Subcutaneous adipose tissue (tissue), 4 donors: ENCODE results near the gene MICU1. TPM values are rescaled to one million over a fixed set of nuclear protein-coding genes. Genes with fewer than 3 reads are reported as not detected.

Source experiments
- CTCF ChIP-seq: fragments of 450-650 bp; IDR thresholded peaks from one replicate; pipeline ENCODE4 v1.5.1; 2016; ENCODE audit warnings: low read depth, mild to moderate bottlenecking, control low read depth, antibody characterized with exemption, moderate library complexity
- total RNA-seq, 4 donors: library from RNA; depleted of rRNA; stranded (reverse); fragments of >200 nt; gene quantifications; one replicate each; pipeline ENCODE4 v1.1.0, GENCODE V29; 2016

Gene MICU1
- total RNA-seq, 4 donors from 2014 or later: 26.9 to 42.5 (median 34.9) TPM

GRCh38 chr10:72645263-72645858, 19.5 kb upstream of the MICU1 start:
- TF ChIP-seq CTCF: no peak

GRCh38 chr10:72642318-72642717, 16.4 kb upstream of the MICU1 start:
- no peak for TF ChIP-seq CTCF

- TF ChIP-seq CTCF: no peak
These were observed 13.6 kb upstream of the MICU1 start for GRCh38 chr10:72639441-72639873.

- no peak for TF ChIP-seq CTCF
These were observed 12.9 kb upstream of the MICU1 start for GRCh38 chr10:72638586-72639440.

GRCh38 chr10:72637398-72637857, 11.5 kb upstream of the MICU1 start:
- TF ChIP-seq CTCF: no peak

- no peak for TF ChIP-seq CTCF
These were observed 4.3 kb upstream of the MICU1 start for GRCh38 chr10:72630144-72630543.

- no peak for TF ChIP-seq CTCF
These were observed 520 bp upstream of the MICU1 start for GRCh38 chr10:72626444-72626754.
